Sciatic nerve (tissue), 2 donors: ENCODE data around the gene CELSR1. TPM values are rescaled to one million over a fixed set of nuclear protein-coding genes. Genes with fewer than 3 reads are reported as not detected.

Experiments used
- ATAC-seq: fragments of 200-7000 bp; cut with Tn5 transposase; one replicate; pipeline ENCODE4 v1.9.1; 2020; ENCODE audit warnings: mild to moderate bottlenecking, moderate library complexity
- DNase-seq: peaks from one replicate; pipeline ENCODE4 v3.0.0-alpha.2; 2020; ENCODE audit warnings: low spot score
- intact Hi-C: fragments of 100-400 bp; cut with DNase I; formaldehyde crosslinking; loops from one replicate; pipeline ENCODE4 v1.14.2; 2022
- total RNA-seq: library from RNA; stranded (reverse); fragmentation: NEBNext Ultra II Directional; extraction: Animal tissue kit (Norgen Biotek cat#: 25700); gene quantifications from one replicate; pipeline ENCODE4 v1.2.1, GENCODE V29; 2021
- donor health status: DM: no; HTN: no; CAD: no.
- donor health status: DM: no; HTN: no; CAD: no.

CELSR1 gene
- total RNA-seq, 1 donor from 2014 or later, result 1.9 TPM

DNA sequence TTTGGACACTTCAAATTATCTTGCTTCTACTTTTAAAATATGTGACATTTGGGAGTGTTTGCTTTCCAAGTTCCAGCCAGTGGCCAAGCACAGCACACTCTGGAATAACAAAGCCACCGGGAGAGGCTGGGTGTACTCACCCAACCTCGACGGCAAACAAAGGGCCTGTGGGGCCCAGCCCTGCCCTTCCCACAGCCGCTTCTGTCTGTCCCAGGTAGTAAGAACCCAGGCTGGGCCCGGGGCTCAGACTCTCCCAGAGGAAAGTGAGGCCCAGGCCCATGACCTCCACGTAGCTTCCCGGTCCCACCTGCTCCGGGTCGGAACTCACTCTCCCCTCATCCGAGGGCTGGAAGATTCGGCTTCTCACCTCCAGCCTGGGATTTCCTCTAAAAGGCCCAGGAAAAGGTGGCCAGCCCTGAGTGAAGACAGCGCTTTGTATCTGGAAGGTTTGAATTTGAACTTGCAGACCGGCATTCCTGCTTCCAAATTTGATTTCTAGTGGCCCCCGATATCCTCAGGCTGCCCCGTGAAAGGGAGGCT, 93.5 kb downstream of the CELSR1 start:
- intact Hi-C loops, result no loop called here
- no peak for ATAC-seq
- DNase-seq, result no peak

DNA sequence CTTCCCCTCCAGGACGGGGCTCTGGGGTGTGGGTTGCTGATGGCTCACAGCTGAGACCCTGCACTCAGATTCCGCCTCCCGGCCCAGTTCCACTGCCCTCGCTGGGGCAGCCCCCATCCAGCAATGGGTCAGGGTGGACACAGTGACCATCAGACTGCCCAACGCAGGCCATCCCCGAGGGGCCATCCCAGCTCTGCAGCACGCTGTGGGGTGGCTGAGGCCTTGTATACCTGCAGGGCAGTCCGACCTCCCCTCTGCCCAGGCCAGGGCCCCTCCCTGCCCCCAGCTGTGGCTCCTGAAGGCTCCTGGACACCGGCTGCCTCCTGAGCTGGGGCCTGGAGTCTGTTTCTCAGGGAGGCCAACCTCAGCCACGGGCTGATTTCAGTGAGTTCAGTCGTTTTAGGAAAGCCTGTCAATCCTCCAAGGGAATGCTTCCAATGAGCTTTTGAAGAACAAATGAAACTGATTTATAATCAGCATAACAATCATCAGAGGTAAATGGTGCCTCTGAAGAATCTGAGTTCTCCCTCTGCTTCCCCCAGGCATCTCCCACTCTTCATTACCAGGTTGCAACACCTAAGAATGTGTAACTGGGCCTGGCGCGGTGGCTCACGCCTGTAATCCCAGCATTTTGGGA, 95.1 kb downstream of the CELSR1 start:
- intact Hi-C loops, result no loop called here
- no peak for ATAC-seq
- DNase-seq, result no peak

GRCh38 chr22:46439576-46440465, 97.6 kb downstream of the CELSR1 start:
- intact Hi-C loops, result no loop called here
- ATAC-seq, result no peak
- no peak for DNase-seq

GRCh38 chr22:46439111-46439510, 98.3 kb downstream of the CELSR1 start:
- intact Hi-C loops, result no loop called here
- no peak for ATAC-seq
- no peak for DNase-seq

DNA sequence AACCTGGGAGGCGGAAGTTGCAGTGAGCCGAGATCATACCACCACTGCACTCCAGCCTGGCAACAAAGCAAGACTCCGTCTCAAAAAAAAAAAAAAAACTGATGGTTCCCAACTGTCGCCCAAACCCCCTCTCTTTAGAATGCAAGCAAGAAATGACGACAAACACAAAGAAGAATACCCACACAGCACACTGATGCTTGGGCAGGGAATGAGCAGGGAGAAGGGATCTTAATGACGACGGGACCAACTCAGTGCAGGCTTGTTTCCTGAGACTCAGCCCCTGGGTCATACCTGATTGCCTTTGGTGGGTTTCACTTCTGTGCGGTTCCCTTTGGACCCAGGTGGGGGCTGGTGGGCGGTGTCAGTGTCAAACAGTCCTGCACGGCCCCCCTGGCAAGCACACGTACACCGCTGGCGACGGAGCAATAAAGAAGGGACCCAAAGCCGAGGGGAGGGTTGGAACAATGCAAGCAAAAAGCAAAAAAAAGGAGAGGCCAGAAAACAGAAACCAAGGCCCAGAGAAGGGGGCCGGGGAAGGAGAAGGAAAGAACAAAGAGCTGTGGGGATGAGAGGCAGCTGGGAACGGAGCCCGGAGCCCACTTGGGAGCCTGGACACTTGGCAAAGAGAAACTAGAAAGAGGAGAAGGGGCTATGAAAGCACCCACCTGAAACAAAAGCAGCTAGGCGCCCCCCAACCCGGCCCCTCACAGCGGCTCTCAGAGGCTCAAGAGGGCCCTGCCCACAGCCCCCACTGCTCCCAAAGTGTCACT, 99.6 kb downstream of the CELSR1 start:
- intact Hi-C loops, result no loop called here
- DNase-seq, result no peak
- no peak for ATAC-seq

DNA sequence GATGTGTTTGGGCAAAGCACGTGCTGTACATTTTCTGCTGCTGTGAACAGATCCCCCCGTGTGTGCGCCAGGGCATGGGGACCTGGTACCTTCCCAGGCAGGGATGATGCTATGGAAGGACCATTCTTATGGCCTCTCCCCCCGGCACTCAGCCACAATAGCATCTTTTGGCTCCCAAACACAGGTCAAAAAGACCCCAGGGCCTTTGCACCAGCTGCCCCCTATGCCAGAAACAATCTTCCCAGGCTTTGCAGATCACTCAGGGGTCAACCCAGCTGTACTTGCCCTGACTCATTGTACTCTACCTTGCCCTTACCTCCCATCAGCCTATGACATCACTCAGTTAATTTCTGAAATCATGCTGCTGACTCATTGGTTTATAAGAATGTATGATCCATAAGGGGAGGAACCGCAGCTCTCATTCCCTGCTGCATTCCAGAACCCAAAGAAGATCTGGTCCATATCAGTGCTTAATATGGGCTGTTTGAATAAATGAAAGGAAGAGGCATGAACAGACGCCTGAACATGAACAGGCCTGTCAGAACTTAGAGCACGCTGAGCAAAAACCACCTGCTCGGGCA, 100.7 kb downstream of the CELSR1 start:
- DNase-seq (no peak), ATAC-seq (no peak)
- intact Hi-C loops, result no loop called here

DNA sequence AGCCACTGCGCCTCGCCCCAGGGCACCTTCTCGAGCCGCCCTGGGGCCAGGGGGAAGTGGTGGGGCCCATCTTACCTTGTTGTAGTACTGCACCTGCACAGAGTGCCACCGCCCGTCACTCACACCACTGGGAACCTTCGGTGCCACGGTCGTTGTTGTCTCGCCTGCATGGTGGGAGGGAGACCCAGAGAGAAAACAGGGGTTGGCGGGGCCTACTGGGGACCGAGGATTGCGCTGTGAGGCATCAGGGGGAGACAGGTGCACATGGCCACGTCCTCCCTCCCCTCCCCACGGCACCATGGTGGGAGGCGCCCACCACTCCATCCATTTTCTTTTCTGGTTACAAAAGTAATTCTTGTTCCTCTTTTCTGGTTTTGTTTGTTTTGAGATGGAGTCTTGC, 104.1 kb downstream of the CELSR1 start:
- ATAC-seq, result no peak
- DNase-seq, result no peak
- intact Hi-C loops, result no loop called here

- intact Hi-C loops, result no loop called here
- ATAC-seq, result no peak
- DNase-seq, result no peak
These were observed 105.0 kb downstream of the CELSR1 start for GRCh38 chr22:46432164-46433068.

- ATAC-seq (no peak), DNase-seq (no peak)
- intact Hi-C loops, result no loop called here
These were observed 106.2 kb downstream of the CELSR1 start for GRCh38 chr22:46430961-46431838.

DNA sequence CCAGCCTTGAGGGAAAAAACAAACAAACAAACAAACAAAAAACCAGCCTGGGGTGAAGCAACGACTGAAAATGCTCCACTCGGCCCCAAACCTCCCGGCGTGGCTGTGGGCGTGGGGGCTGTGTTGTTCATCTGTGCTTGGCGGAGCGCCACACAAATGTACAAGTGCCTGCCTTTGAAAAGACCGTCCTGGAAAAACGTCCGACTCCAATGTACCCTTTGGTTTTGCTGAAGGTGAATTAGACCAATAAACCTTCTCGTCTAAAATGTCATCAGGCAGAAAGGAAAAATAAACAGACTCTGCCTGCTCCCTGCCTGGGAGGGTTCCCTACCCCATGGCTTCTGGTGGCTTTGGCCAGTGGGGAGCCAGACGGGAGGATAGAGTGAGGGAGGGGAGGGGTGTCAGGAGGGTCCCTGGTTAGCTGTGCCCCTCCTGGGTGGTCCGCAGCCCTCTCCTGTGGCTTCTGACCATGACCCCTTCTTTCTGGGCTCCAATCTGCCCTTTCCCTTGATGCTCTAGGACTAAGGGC, 108.0 kb downstream of the CELSR1 start:
- ATAC-seq (no peak), DNase-seq (no peak)
- intact Hi-C loops, result no loop called here

- ATAC-seq, result no peak
- intact Hi-C loops, result no loop called here
These were observed 108.7 kb downstream of the CELSR1 start for GRCh38 chr22:46428602-46429324.

GRCh38 chr22:46428171-46428570, 109.2 kb downstream of the CELSR1 start:
- DNase-seq (no peak), ATAC-seq (no peak)
- intact Hi-C loops, result no loop called here

More at GRCh38 chr22:46428602-46429324, 108.7 kb downstream of the CELSR1 start:
- no peak for DNase-seq

GRCh38 chr22:46425016-46425415, 112.4 kb downstream of the CELSR1 start:
- DNase-seq (no peak), ATAC-seq (no peak)
- intact Hi-C loops, result no loop called here

GRCh38 chr22:46424496-46424895, 112.9 kb downstream of the CELSR1 start:
- no peak for DNase-seq
- intact Hi-C loops, result no loop called here
- ATAC-seq, result no peak

GRCh38 chr22:46422896-46423295, 114.5 kb downstream of the CELSR1 start:
- intact Hi-C loops, result no loop called here
- no peak for ATAC-seq
- no peak for DNase-seq

DNA sequence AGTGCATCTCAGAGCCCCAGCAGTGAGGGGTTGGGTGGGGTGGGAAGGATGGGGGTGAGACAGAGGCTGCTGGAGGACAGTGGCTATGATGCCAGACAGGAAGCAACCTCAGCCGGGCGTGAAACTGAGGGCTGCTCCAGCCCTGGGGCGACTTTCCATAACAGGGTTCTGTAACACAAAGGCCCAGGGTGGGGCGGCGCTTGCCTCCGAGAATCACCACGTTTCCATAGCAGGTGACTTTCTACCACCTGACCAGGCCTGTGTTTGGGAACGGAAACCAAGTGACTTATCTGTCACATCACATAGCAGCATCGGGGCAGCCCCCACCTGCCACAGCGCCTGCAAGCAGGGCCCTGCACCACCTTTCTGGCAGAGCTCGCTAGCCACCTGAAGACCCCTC, 116.2 kb downstream of the CELSR1 start:
- DNase-seq (no peak), ATAC-seq (no peak)
- intact Hi-C loops, result no loop called here
